ENCODE measurements around the gene DNAJC16.

The DNAJC16 gene

GRCh38 chr1:15558516-15558915 lies 31.9 kb downstream of the DNAJC16 start:
- no peak overlapping the region for H3K4me2 ChIP-seq (ENCODE audit: low read length)
- H3K9ac ChIP-seq (ENCODE audit: low read length): no peak overlapping the region
- H2AK5ac ChIP-seq (ENCODE audit: low read length): no peak overlapping the region
- no peak for DNase-seq
- H2BK120ac ChIP-seq (ENCODE audit: low read depth, low read length): no peak overlapping the region
- no CpG with 5 or more reads among the region's 4 CpGs for WGBS (ENCODE audit: extremely low coverage, insufficient coverage, low lambda C conversion rate)
- no peaks in the 10 kb centered on the region for H3K27me3 ChIP-seq (ENCODE audit: insufficient read depth, low read length, poor library complexity)
- no peak overlapping the region for H2BK5ac ChIP-seq (ENCODE audit: low read length)
- H3K23ac ChIP-seq (ENCODE audit: low read length): no peak overlapping the region
- H3K79me2 ChIP-seq (ENCODE audit: control insufficient read depth, insufficient read depth, low read length): no peaks in the 10 kb centered on the region
- no peak overlapping the region for H3K56ac ChIP-seq (ENCODE audit: low read length)
- no peaks in the 10 kb centered on the region for H3K79me1 ChIP-seq (ENCODE audit: low read length)
- no peak overlapping the region for H3K4ac ChIP-seq (ENCODE audit: low read depth, low read length)
- no peak overlapping the region for H4K8ac ChIP-seq (ENCODE audit: low read depth, low read length)
- H4K5ac ChIP-seq (ENCODE audit: low read length): no peak overlapping the region
- no peak overlapping the region for H2BK15ac ChIP-seq (replicated peaks; ENCODE audit: low read depth)
- H3K27ac ChIP-seq (ENCODE audit: low read depth, low read length): no peak overlapping the region
- H3K4me3 ChIP-seq (ENCODE audit: low read length): no peak overlapping the region
- no peak overlapping the region for H3K18ac ChIP-seq (ENCODE audit: low read length)
- H3K36me3 ChIP-seq (ENCODE audit: control insufficient read depth, insufficient read depth, low read length): peaks cover 2% of the 10 kb centered on the region
- no peaks in the 10 kb centered on the region for H3K4me1 ChIP-seq (ENCODE audit: control insufficient read depth, low read depth, low read length)

- no peak overlapping the region for H2AK5ac ChIP-seq (ENCODE audit: low read length)
- no peak overlapping the region for H3K27ac ChIP-seq (ENCODE audit: low read depth, low read length)
- H3K79me2 ChIP-seq (ENCODE audit: control insufficient read depth, insufficient read depth, low read length): no peaks in the 10 kb centered on the region
- no peak overlapping the region for H3K4me2 ChIP-seq (ENCODE audit: low read length)
- peaks cover 2% of the 10 kb centered on the region for H3K36me3 ChIP-seq (ENCODE audit: control insufficient read depth, insufficient read depth, low read length)
- no peak overlapping the region for H4K8ac ChIP-seq (ENCODE audit: low read depth, low read length)
- no peak overlapping the region for H2BK5ac ChIP-seq (ENCODE audit: low read length)
- no peaks in the 10 kb centered on the region for H3K4me1 ChIP-seq (ENCODE audit: control insufficient read depth, low read depth, low read length)
- no peak overlapping the region for H3K23ac ChIP-seq (ENCODE audit: low read length)
- H2BK120ac ChIP-seq (ENCODE audit: low read depth, low read length): no peak overlapping the region
- H3K27me3 ChIP-seq (ENCODE audit: insufficient read depth, low read length, poor library complexity): no peaks in the 10 kb centered on the region
- H3K4me3 ChIP-seq (ENCODE audit: low read length): no peak overlapping the region
- no peak overlapping the region for H4K5ac ChIP-seq (ENCODE audit: low read length)
- no peaks in the 10 kb centered on the region for H3K79me1 ChIP-seq (ENCODE audit: low read length)
- no peak overlapping the region for H3K56ac ChIP-seq (ENCODE audit: low read length)
- no peak overlapping the region for H3K9ac ChIP-seq (ENCODE audit: low read length)
- no peak for DNase-seq
- no CpG with 5 or more reads among the region's 12 CpGs for WGBS (ENCODE audit: extremely low coverage, insufficient coverage, low lambda C conversion rate)
- no peak overlapping the region for H3K4ac ChIP-seq (ENCODE audit: low read depth, low read length)
- no peak overlapping the region for H2BK15ac ChIP-seq (replicated peaks; ENCODE audit: low read depth)
- no peak overlapping the region for H3K18ac ChIP-seq (ENCODE audit: low read length)
Measured at GRCh38 chr1:15559189-15559810, 32.7 kb downstream of the DNAJC16 start.

GRCh38 chr1:15568387-15569073 lies 41.9 kb downstream of the DNAJC16 start:
- Histone ChIP-seq H3K56ac (ENCODE audit: low read length) (no peak overlapping the region), H3K36me3 (ENCODE audit: control insufficient read depth, insufficient read depth, low read length) (peaks cover 9% of the 10 kb centered on the region), H4K5ac (ENCODE audit: low read length) (no peak overlapping the region), H2BK5ac (ENCODE audit: low read length) (no peak overlapping the region), H2BK15ac (replicated peaks; ENCODE audit: low read depth) (no peak overlapping the region), H3K79me1 (ENCODE audit: low read length) (no peaks in the 10 kb centered on the region), H3K4me1 (ENCODE audit: control insufficient read depth, low read depth, low read length) (no peaks in the 10 kb centered on the region), H2BK120ac (ENCODE audit: low read depth, low read length) (no peak overlapping the region), H2AK5ac (ENCODE audit: low read length) (no peak overlapping the region), H3K79me2 (ENCODE audit: control insufficient read depth, insufficient read depth, low read length) (no peaks in the 10 kb centered on the region), H3K4me3 (ENCODE audit: low read length) (no peak overlapping the region), H4K8ac (ENCODE audit: low read depth, low read length) (no peak overlapping the region), H3K4me2 (ENCODE audit: low read length) (no peak overlapping the region), H3K9ac (ENCODE audit: low read length) (no peak overlapping the region), H3K4ac (ENCODE audit: low read depth, low read length) (no peak overlapping the region), H3K27ac (ENCODE audit: low read depth, low read length) (no peak overlapping the region), H3K23ac (ENCODE audit: low read length) (no peak overlapping the region), H3K18ac (ENCODE audit: low read length) (no peak overlapping the region), H3K27me3 (ENCODE audit: insufficient read depth, low read length, poor library complexity) (no peaks in the 10 kb centered on the region)
- DNase-seq: no peak
- no CpG with 5 or more reads among the region's 18 CpGs for WGBS (ENCODE audit: extremely low coverage, insufficient coverage, low lambda C conversion rate)

- Histone ChIP-seq H3K4ac (ENCODE audit: low read depth, low read length) (no peak overlapping the region), H2BK120ac (ENCODE audit: low read depth, low read length) (no peak overlapping the region), H2AK5ac (ENCODE audit: low read length) (no peak overlapping the region), H2BK15ac (replicated peaks; ENCODE audit: low read depth) (no peak overlapping the region), H3K4me2 (ENCODE audit: low read length) (no peak overlapping the region), H3K36me3 (ENCODE audit: control insufficient read depth, insufficient read depth, low read length) (peaks cover 7% of the 10 kb centered on the region), H3K79me2 (ENCODE audit: control insufficient read depth, insufficient read depth, low read length) (no peaks in the 10 kb centered on the region), H3K9ac (ENCODE audit: low read length) (no peak overlapping the region), H3K79me1 (ENCODE audit: low read length) (no peaks in the 10 kb centered on the region), H4K5ac (ENCODE audit: low read length) (no peak overlapping the region), H3K56ac (ENCODE audit: low read length) (no peak overlapping the region), H4K8ac (ENCODE audit: low read depth, low read length) (no peak overlapping the region), H3K27ac (ENCODE audit: low read depth, low read length) (no peak overlapping the region), H3K4me3 (ENCODE audit: low read length) (no peak overlapping the region), H3K4me1 (ENCODE audit: control insufficient read depth, low read depth, low read length) (no peaks in the 10 kb centered on the region), H3K27me3 (ENCODE audit: insufficient read depth, low read length, poor library complexity) (no peaks in the 10 kb centered on the region), H3K23ac (ENCODE audit: low read length) (no peak overlapping the region), H2BK5ac (ENCODE audit: low read length) (no peak overlapping the region), H3K18ac (ENCODE audit: low read length) (no peak overlapping the region)
- DNase-seq: no peak
- WGBS (ENCODE audit: extremely low coverage, insufficient coverage, low lambda C conversion rate): no CpG with 5 or more reads among the region's 1 CpG
Measured at GRCh38 chr1:15570861-15571260, 44.2 kb downstream of the DNAJC16 start.

DNA sequence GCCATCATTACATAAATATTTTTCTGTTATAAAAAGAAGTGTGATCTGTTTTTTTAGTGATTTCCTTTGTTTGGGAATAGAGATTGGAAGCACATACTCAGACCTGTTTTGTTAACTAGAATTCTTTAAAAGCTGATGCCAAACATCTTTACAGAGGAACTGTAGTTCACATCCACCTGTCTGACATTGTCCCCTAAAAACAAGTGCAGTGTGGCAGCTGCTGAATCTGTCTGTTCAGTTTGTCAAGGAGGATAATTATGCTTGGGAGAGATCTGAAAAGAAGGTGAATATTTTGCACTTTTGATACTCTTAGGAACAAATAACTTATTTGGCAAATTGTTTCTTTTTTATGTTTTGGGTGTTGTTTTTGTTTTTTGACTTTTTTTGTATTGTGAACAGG lies 44.6 kb downstream of the DNAJC16 start:
- Histone ChIP-seq H3K27me3 (ENCODE audit: insufficient read depth, low read length, poor library complexity) (no peaks in the 10 kb centered on the region), H3K18ac (ENCODE audit: low read length) (no peak overlapping the region), H3K36me3 (ENCODE audit: control insufficient read depth, insufficient read depth, low read length) (peaks cover 5% of the 10 kb centered on the region), H2AK5ac (ENCODE audit: low read length) (no peak overlapping the region), H3K23ac (ENCODE audit: low read length) (no peak overlapping the region), H2BK5ac (ENCODE audit: low read length) (no peak overlapping the region), H3K4me3 (ENCODE audit: low read length) (no peak overlapping the region), H3K79me2 (ENCODE audit: control insufficient read depth, insufficient read depth, low read length) (no peaks in the 10 kb centered on the region), H3K4ac (ENCODE audit: low read depth, low read length) (no peak overlapping the region), H4K5ac (ENCODE audit: low read length) (no peak overlapping the region), H4K8ac (ENCODE audit: low read depth, low read length) (no peak overlapping the region), H3K4me2 (ENCODE audit: low read length) (no peak overlapping the region), H2BK15ac (replicated peaks; ENCODE audit: low read depth) (no peak overlapping the region), H3K27ac (ENCODE audit: low read depth, low read length) (no peak overlapping the region), H3K4me1 (ENCODE audit: control insufficient read depth, low read depth, low read length) (no peaks in the 10 kb centered on the region), H3K56ac (ENCODE audit: low read length) (no peak overlapping the region), H2BK120ac (ENCODE audit: low read depth, low read length) (no peak overlapping the region), H3K79me1 (ENCODE audit: low read length) (no peaks in the 10 kb centered on the region), H3K9ac (ENCODE audit: low read length) (no peak overlapping the region)
- DNase-seq: no peak

DNA sequence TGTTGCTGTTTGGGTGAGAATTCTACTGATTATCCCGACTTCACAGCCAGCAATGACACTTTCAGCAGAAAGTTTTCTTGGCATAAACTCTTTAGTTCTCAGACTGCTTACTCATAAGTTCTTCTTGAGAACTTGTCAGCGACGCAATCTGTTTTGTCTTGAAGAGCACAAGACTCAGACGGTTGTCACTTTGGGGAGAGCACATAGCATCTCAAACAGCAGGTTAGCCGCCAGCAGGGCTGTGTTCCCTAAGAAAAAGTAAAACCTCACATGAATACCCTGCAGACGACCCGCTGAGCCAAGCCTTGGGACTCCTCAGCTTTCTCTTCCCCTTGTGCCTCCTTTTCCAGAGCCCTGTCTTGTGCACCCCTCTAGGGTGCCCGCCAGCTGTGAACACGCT lies 46.8 kb downstream of the DNAJC16 start:
- H3K4me2 ChIP-seq (ENCODE audit: low read length): no peak overlapping the region
- H2BK15ac ChIP-seq (replicated peaks; ENCODE audit: low read depth): no peak overlapping the region
- DNase-seq: no peak
- H3K9ac ChIP-seq (ENCODE audit: low read length): no peak overlapping the region
- H3K18ac ChIP-seq (ENCODE audit: low read length): no peak overlapping the region
- H2BK120ac ChIP-seq (ENCODE audit: low read depth, low read length): no peak overlapping the region
- H3K79me2 ChIP-seq (ENCODE audit: control insufficient read depth, insufficient read depth, low read length): no peaks in the 10 kb centered on the region
- no peak overlapping the region for H3K4me3 ChIP-seq (ENCODE audit: low read length)
- H2BK5ac ChIP-seq (ENCODE audit: low read length): no peak overlapping the region
- no peak overlapping the region for H3K23ac ChIP-seq (ENCODE audit: low read length)
- no peaks in the 10 kb centered on the region for H3K4me1 ChIP-seq (ENCODE audit: control insufficient read depth, low read depth, low read length)
- H3K79me1 ChIP-seq (ENCODE audit: low read length): no peaks in the 10 kb centered on the region
- H3K56ac ChIP-seq (ENCODE audit: low read length): no peak overlapping the region
- no peaks in the 10 kb centered on the region for H3K36me3 ChIP-seq (ENCODE audit: control insufficient read depth, insufficient read depth, low read length)
- no peak overlapping the region for H3K27ac ChIP-seq (ENCODE audit: low read depth, low read length)
- no peak overlapping the region for H4K5ac ChIP-seq (ENCODE audit: low read length)
- no peak overlapping the region for H4K8ac ChIP-seq (ENCODE audit: low read depth, low read length)
- no CpG with 5 or more reads among the region's 9 CpGs for WGBS (ENCODE audit: extremely low coverage, insufficient coverage, low lambda C conversion rate)
- H2AK5ac ChIP-seq (ENCODE audit: low read length): no peak overlapping the region
- no peak overlapping the region for H3K4ac ChIP-seq (ENCODE audit: low read depth, low read length)
- H3K27me3 ChIP-seq (ENCODE audit: insufficient read depth, low read length, poor library complexity): no peaks in the 10 kb centered on the region
